OCI-LY7 (cell line): Measurements from ENCODE around the gene ANKRD30A. TPM values are rescaled to one million over a fixed set of nuclear protein-coding genes. Genes with fewer than 3 reads are reported as not detected.
"Not testable (repeated sequence)": the region's sequence is repeated elsewhere in the genome, so short reads cannot be mapped to it uniquely, and the experiment has no call there.

ENCODE experiments used
- Bru-seq: library from RNA; stranded (reverse); fragments of 400-500 nt; gene quantifications from one replicate; lab custom pipeline; 2021; lab: Mats Ljungman, UMichigan
- BruChase-seq, 2 experiments: library from RNA; stranded (reverse); fragments of 400-500 nt; gene quantifications; one replicate each; lab custom pipeline; 2021; lab: Mats Ljungman, UMichigan
- BruUV-seq: library from RNA; stranded (reverse); fragments of 400-500 nt; replicated peaks from 2 replicates; lab custom pipeline; 2021; lab: Mats Ljungman, UMichigan
- CTCF ChIA-PET: fragments of 300-600 bp; sonication (Branson Sonifier 250); formaldehyde crosslinking; loops from one replicate; lab custom pipeline; 2022; ENCODE audit warnings: antibody characterized with exemption; ENCODE audit not compliant: unreplicated experiment; lab: Charles Lee
- POLR2A ChIA-PET: fragments of 300-600 bp; sonication (Branson Sonifier 250); formaldehyde crosslinking; loops from one replicate; lab custom pipeline; 2022; ENCODE audit warnings: antibody characterized with exemption; lab: Charles Lee
- DNase-seq: peaks from one replicate; pipeline ENCODE4 v3.0.0-alpha.2; 2015; ENCODE audit warnings: low spot score
- H2AFZ ChIP-seq: fragments of 200-600 bp; sonication (generic), shearing (Covaris generic); 2 replicates; pipeline ENCODE4 v1.6.1; 2014; ENCODE audit warnings: mild to moderate bottlenecking, antibody characterized with exemption, low read length, moderate library complexity
- H3K27ac ChIP-seq: fragments of 200-600 bp; sonication (generic); 2 replicates; pipeline ENCODE4 v1.5.1; 2014; ENCODE audit warnings: mixed run types, low read depth, mild to moderate bottlenecking, moderate library complexity, low read length, inconsistent platforms; ENCODE audit not compliant: poor library complexity, severe bottlenecking
- H3K36me3 ChIP-seq: fragments of 200-600 bp; sonication (generic); 2 replicates; pipeline ENCODE4 v1.6.1; 2014; ENCODE audit warnings: mild to moderate bottlenecking, antibody characterized with exemption, low read length, moderate library complexity, mixed read lengths; ENCODE audit not compliant: insufficient read depth
- H3K4me1 ChIP-seq: fragments of 200-600 bp; sonication (generic); 2 replicates; pipeline ENCODE4 v1.5.1; 2014; ENCODE audit warnings: mild to moderate bottlenecking, low read length; ENCODE audit not compliant: insufficient read depth, poor library complexity, severe bottlenecking
- H3K4me2 ChIP-seq: fragments of 200-600 bp; sonication (generic); 2 replicates; pipeline ENCODE4 v1.6.1; 2014; ENCODE audit warnings: mild to moderate bottlenecking, low read length
- H3K4me3 ChIP-seq: fragments of 200-600 bp; sonication (generic); 2 replicates; pipeline ENCODE4 v1.5.1; 2014; ENCODE audit warnings: mild to moderate bottlenecking, low read depth, low read length; ENCODE audit not compliant: poor library complexity, severe bottlenecking
- H3K79me2 ChIP-seq: fragments of 200-600 bp; sonication (generic); 2 replicates; pipeline ENCODE4 v1.6.1; 2016; ENCODE audit warnings: low read depth, mild to moderate bottlenecking, low read length, moderate library complexity, mixed read lengths; ENCODE audit not compliant: insufficient read depth
- H3K9me2 ChIP-seq: fragments of 200-600 bp; sonication (generic); 2 replicates; pipeline ENCODE4 v1.6.1; 2016; ENCODE audit warnings: mild to moderate bottlenecking, low read length, mixed read lengths; ENCODE audit not compliant: insufficient read depth
- H3K9me3 ChIP-seq: fragments of 200-600 bp; sonication (generic); 2 replicates; pipeline ENCODE4 v1.6.1; 2014; ENCODE audit warnings: mild to moderate bottlenecking, mixed run types, low read length, mixed read lengths
- H4K20me1 ChIP-seq: fragments of 200-600 bp; sonication (generic); 2 replicates; pipeline ENCODE4 v1.6.1; 2014; ENCODE audit warnings: mild to moderate bottlenecking, antibody characterized with exemption, low read length, moderate library complexity, mixed read lengths; ENCODE audit not compliant: insufficient read depth
- CTCF ChIP-seq: fragments of 200-600 bp; sonication (generic); conservative IDR thresholded peaks from 2 replicates; pipeline ENCODE4 v1.5.1; 2014; ENCODE audit warnings: mild to moderate bottlenecking, antibody characterized with exemption, low read length, moderate library complexity, mixed read lengths
- EZH2phosphoT487 ChIP-seq: fragments of 200-600 bp; sonication (generic); IDR thresholded peaks from 2 replicates; pipeline ENCODE4 v1.6.1; 2018; ENCODE audit warnings: low read depth, borderline replicate concordance, mild to moderate bottlenecking, mixed run types, antibody characterized with exemption, low read length, moderate library complexity, mixed read lengths
- intact Hi-C: fragments of 100-400 bp; cut with micrococcal nuclease; formaldehyde crosslinking; loops from one replicate; pipeline ENCODE4 v1.10.0; 2022; ENCODE audit not compliant: unreplicated experiment
- long read RNA-seq: library from polyadenylated mRNA; stranded (forward); transcript quantifications from one replicate; pipeline ENCODE4 v2.0.0, GENCODE V29; 2022
- total RNA-seq, 2 experiments: library from RNA; depleted of rRNA in 1 of 2; stranded (reverse); fragments of >200 nt in 1 of 2; shearing (Covaris generic) in 1 of 2; gene quantifications; 2 replicates each; pipeline ENCODE4 v1.2.3, GENCODE V29; 2014 to 2022

The ANKRD30A gene
- total RNA-seq (2014; rRNA removed; shearing (Covaris generic)), result not detected in 2 replicates
- not detected in 2 replicates for total RNA-seq (2022)
- not detected for Bru-seq, nascent RNA
- not detected for BruChase-seq, experiment 1, labeled RNA remaining after a 6-hour chase
- not detected for BruChase-seq, experiment 2, labeled RNA remaining after a 2-hour chase
- long read RNA-seq, result 0 reads

DNA sequence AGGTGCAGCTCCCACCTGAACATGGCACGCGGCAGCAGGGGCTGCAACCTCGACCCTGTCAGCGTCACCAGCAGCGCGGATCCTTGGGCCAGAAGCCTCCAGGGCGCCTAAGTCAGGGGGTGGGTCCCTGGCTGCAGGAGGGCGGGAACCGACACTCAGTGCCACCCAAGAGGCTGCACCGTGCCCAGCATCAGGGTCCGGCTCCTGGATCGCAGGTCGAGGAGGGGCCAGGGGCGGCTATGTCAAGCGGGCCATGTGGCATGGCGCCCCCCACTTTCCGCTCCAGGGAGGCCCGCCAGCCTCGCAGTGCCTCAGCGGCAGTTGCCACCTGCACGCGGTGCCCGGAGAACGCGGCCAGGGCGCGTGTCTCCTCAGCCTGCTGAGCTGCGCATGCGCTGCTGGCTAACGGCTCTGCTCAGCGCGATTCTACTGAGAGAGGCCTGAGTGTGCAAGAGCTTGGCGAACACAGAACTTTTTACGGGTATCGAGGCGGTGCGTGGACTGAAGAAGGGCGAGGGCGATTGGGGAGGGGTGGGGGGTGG is at the start of gene ANKRD30A:
Gene ANKRD30A (plus strand): TSS at position 408 of the 542 bp plus-strand sequence. CDS start 190 bp downstream, outside the sequence.
- no peaks in the 10 kb centered on the region for H3K9me2 ChIP-seq
- CTCF ChIA-PET, result no interaction called here
- no peaks in the 10 kb centered on the region for H3K9me3 ChIP-seq
- H3K27ac ChIP-seq, result no peak within 1 kb of the TSS
- H2AFZ ChIP-seq, result no peak within 1 kb of the TSS
- no TSS peak for BruUV-seq
- H3K4me2 ChIP-seq, result no peak within 1 kb of the TSS
- no peak within 1 kb of the TSS for H3K4me3 ChIP-seq
- no peak for DNase-seq
- POLR2A ChIA-PET, result no interaction called here
- intact Hi-C loops, result no loop called here
- no peaks in the 10 kb centered on the region for H4K20me1 ChIP-seq
- no peaks in the 10 kb centered on the region for H3K36me3 ChIP-seq
- TF ChIP-seq CTCF (no peak), EZH2phosphoT487 (no peak)
- no peaks in the 10 kb centered on the region for H3K4me1 ChIP-seq
- H3K79me2 ChIP-seq, result no peaks in the 10 kb centered on the region

DNA sequence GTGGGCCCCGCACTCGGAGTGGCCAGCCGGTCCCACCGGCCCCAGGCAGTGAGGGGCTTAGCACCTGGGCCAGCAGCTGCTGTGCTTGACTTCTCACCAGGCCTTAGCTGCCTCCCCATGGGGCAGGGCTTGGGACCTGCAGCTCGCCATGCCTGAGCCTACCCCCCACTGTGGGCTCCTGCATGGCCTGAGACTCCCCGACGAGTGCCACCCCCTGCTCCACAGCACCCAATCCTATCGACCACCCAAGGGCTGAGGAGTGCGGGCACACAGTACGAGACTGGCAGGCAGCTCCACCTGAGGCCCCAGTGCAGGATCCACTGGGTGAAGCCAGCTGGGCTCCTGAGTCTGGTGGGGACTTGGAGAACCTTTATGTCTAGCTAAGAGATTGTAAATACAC is 49.3 kb upstream of the ANKRD30A start:
- H3K4me1 ChIP-seq, H3K79me2 ChIP-seq, H3K27ac ChIP-seq, H3K4me2 ChIP-seq, BruUV-seq, H3K4me3 ChIP-seq, H2AFZ ChIP-seq, H3K9me3 ChIP-seq, H4K20me1 ChIP-seq, intact Hi-C loops, CTCF ChIA-PET, H3K9me2 ChIP-seq, H3K36me3 ChIP-seq, DNase-seq: not testable (repeated sequence)
- POLR2A ChIA-PET, result interaction anchor here (0.5 kb wide), 1 partner anchor 633 kb away, joined by 3 read pairs; no protein-coding TSS in a partner anchor

- Histone ChIP-seq H3K27ac (no peak overlapping the region), H4K20me1 (no peaks in the 10 kb centered on the region), H3K36me3 (no peaks in the 10 kb centered on the region), H2AFZ (no peak overlapping the region), H3K79me2 (no peaks in the 10 kb centered on the region), H3K4me2 (no peak overlapping the region), H3K9me3 (no peaks in the 10 kb centered on the region), H3K4me3 (no peak overlapping the region), H3K4me1 (no peaks in the 10 kb centered on the region), H3K9me2 (no peaks in the 10 kb centered on the region)
- intact Hi-C loops, result no loop called here
- no TSS peak for BruUV-seq
- ChIA-PET CTCF (no interaction called here), POLR2A (interaction anchor here (0.7 kb wide), 1 partner anchor 132 kb away, joined by 3 read pairs; no protein-coding TSS in a partner anchor)
- no peak for DNase-seq
- TF ChIP-seq CTCF (no peak), EZH2phosphoT487 (no peak)
These were observed 29.4 kb upstream of the ANKRD30A start for GRCh38 chr10:37095792-37096573.
